GM19324 (cell line): ENCODE measurements around the gene RNF181.
"Not testable (repeated sequence)": the region's sequence is repeated elsewhere in the genome, so short reads cannot be mapped to it uniquely, and the experiment has no call there.

Experiments
- ATAC-seq: cut with Tn5 transposase; IDR thresholded peaks from one replicate; pipeline ENCODE4 v1.9.1; 2021; ENCODE audit warnings: mild to moderate bottlenecking, moderate library complexity; ENCODE audit not compliant: unreplicated experiment, low FRiP score

The RNF181 gene

DNA sequence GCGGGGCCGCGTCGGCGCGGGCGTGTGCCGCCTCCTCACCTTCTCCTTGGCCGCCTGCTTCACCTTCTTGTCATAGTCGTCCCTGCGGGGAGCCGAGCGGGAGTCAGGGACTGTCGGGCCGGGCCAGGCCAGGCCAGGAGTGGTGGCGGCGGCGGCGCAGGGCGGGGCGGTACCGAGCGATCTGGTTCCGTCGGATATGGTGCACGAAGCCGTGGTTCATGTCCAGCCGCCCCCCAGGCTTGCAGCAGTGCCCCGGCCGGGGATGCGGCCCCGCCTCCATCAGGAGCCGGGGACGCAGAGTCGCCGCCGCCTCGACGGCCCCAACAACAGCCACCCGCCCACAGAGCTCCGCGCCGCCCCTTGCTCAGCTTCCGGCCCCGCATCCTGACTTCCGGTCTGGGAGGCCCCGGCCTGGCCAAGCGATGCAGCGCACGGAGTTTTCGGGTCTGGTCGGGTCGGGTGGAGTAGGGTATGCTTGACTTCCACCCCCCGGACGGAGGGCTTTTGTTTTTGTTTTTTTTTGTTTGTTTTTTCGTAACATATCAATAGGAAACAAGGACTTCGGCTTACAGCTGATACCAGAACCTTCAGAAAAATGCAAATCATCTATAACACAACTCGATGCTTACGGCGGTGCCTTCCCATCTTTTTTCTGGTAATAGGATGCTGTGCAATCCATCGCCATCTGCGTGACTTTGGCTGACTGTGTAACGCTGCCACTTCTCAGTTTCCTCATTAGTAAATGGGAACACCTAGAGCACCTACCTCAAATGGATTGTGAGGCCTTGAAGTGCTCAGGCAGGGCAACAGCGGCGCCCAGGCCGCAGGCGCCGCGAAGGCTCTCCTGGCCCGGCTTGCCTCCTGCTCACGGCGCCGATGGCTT lies 16.4 kb downstream of the RNF181 start, which contains the start of gene C2orf68:
Gene C2orf68, minus strand, starts transcription at position 362 of the 883 bp plus-strand sequence. Its CDS starts 82 bp downstream, at position 280.
- peak; percentile 83 for ATAC-seq

DNA sequence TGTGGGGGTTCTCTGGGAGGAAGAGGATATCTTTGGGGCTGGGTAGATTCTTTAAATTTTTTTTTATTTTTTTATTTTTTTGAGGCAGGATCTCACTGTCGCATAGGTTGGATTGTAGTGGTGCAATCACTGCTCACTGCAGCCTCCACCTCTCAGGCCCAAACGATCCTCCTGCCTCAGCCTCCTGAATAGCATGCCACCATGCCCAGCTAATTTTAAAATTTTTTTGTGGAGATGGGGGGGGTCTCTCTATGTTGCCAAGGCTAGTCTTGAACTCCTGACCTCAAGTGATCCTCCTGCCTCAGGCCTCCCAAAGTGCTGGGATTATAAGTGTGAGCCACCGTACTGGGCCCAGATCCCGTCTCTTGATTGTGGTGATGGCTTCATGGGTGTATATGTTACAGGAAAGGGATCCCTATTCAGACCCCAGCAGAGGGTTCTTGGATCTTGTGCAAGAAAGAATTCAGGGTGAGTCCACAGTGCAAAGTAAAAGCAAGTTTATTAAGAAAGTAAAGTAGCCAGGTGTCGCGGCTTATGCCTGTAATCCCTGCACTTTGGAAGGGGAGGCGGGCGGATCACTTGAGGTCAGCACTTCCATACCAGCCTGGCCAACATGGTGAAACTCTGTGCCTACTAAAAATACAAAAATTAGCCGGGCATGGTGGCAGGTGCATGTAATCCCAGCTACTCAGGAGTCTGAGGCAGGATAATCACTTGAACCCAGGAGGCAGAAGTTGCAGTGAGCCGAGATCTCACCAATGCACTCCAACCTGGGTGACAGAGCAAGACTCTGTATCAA lies 18.4 kb downstream of the RNF181 start:
- ATAC-seq, result no peak

GRCh38 chr2:85614757-85615156 lies 19.2 kb downstream of the RNF181 start:
- ATAC-seq, result not testable (repeated sequence)

DNA sequence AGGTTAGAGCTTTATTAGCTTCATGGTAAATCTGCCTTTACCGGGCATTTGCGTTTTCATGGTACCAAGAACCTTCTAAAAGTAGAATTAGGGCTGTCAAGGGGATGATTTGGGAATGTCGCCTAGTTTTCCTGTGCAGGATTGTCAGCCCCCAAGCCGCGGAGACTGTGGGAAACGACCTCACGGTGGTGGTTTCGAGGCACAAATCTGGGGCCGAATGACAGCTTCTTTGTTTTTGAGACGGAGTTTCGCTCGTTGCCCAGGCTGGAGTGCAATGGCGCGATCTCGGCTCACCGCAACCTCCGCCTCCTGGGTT lies 19.8 kb downstream of the RNF181 start:
- no peak for ATAC-seq

DNA sequence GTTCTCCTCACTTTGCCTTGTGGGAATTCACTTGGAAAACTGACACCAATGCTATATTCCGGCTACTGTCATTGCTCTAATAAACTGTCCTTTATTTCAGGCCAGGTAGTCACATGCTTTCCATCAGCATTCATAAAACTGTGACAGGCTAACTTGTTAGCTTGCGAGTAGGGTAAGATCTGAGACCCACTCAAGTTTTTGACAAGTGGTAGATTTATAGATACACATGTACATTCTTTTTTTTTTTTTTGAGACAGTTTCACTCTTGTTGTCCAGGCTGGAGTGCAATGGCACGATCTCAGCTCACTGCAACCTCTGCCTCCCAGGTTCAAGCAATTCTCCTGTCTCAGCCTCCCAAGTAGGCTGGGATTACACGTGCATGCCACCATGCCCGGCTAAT lies 22.2 kb downstream of the RNF181 start:
- ATAC-seq, result not testable (repeated sequence)

DNA sequence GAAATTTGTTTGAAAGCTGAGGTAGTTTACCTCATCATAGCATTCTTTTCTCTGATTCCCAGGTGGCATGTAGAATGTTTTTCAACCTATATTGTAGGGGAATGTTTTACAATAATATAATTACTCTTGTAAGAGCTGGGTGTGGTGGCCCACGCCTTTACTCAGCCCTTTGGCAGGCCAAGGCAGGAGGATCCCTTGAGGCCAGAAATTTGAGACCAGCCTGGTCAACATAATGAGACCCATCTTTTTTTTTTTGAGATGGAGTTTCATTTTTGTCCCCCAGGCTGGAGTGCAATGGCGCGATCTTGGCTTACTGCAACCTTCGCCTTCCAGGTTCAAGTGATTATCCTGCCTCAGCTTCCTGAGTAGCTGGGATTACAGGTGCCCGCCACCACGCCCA lies 24.1 kb downstream of the RNF181 start:
- ATAC-seq, result no peak

GRCh38 chr2:85621338-85621737 lies 25.8 kb downstream of the RNF181 start:
- ATAC-seq, result no peak

DNA sequence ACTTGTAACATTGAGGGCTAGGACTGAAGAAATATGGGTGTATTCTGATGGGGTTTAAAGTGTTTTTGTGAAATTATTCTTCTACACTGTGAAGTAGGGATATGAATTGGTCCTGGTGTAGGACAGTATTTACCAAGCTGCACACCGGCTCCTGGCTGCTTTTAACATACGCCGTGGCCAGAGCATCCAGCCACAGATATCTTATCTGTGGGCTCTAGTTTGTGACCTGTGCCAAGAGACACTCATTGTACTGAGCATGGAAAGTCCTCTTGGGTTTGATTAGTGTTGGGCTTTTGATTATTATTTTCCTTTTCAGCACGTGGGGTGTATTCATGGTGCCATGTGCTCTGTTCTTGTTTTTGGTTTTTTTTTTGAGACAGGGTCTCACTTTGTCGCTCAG lies 28.4 kb downstream of the RNF181 start:
- no peak for ATAC-seq

GRCh38 chr2:85628658-85629057 lies 33.1 kb downstream of the RNF181 start:
- ATAC-seq, result no peak

GRCh38 chr2:85631316-85631715 lies 35.8 kb downstream of the RNF181 start:
- no peak for ATAC-seq

GRCh38 chr2:85635011-85635410 lies 39.5 kb downstream of the RNF181 start:
- no peak for ATAC-seq

GRCh38 chr2:85635636-85636035 lies 40.1 kb downstream of the RNF181 start:
- ATAC-seq, result no peak

- no peak for ATAC-seq
Measured at GRCh38 chr2:85642725-85643124, 47.2 kb downstream of the RNF181 start.

DNA sequence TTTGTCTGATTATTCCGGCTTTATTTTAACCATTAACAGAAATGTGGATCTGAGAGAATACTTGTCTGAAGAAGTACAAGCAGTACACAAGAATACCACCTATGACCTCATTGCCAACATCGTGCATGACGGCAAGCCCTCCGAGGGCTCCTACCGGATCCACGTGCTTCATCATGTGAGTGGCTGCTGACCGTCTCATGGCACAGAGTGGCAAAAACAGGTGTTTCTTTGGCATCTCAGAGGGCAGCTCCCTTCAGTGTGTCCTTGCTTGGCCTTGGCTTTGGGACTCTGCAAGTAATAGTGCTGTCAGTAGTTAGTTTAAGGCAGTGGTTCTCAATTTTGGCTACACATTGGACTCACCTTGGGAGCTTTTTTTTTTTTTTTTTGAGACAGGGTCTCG lies 49.4 kb downstream of the RNF181 start:
- no peak for ATAC-seq

DNA sequence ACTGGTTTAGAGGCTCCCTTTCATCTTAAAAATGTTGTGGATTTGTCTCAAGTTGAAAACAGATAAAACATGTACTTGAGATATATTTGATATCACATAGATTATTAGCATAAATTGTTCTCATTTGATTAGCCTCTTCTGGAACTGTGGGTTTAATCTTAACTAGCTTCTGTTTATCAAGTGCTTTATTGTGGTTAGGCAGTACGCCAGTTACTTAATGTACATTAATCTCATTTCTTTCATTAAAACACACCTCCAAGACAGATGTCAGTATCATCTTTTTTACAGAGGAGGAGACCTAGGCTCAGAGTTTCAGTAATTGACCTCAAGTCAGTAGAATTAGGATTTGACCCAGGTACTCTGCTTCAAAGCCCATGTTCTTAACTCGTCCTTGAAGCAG lies 50.6 kb downstream of the RNF181 start:
- ATAC-seq, result no peak
